CD1c-positive myeloid dendritic cell (primary cell): Measurements from ENCODE around the gene GALNT2.

Experiments used
- DNase-seq: peaks from one replicate; pipeline ENCODE4 v3.0.0-alpha.2; 2016; ENCODE audit errors: extremely low spot score

GALNT2 gene

GRCh38 chr1:230299191-230300006 is 232.4 kb downstream of the GALNT2 start:
- no peak for DNase-seq

DNA sequence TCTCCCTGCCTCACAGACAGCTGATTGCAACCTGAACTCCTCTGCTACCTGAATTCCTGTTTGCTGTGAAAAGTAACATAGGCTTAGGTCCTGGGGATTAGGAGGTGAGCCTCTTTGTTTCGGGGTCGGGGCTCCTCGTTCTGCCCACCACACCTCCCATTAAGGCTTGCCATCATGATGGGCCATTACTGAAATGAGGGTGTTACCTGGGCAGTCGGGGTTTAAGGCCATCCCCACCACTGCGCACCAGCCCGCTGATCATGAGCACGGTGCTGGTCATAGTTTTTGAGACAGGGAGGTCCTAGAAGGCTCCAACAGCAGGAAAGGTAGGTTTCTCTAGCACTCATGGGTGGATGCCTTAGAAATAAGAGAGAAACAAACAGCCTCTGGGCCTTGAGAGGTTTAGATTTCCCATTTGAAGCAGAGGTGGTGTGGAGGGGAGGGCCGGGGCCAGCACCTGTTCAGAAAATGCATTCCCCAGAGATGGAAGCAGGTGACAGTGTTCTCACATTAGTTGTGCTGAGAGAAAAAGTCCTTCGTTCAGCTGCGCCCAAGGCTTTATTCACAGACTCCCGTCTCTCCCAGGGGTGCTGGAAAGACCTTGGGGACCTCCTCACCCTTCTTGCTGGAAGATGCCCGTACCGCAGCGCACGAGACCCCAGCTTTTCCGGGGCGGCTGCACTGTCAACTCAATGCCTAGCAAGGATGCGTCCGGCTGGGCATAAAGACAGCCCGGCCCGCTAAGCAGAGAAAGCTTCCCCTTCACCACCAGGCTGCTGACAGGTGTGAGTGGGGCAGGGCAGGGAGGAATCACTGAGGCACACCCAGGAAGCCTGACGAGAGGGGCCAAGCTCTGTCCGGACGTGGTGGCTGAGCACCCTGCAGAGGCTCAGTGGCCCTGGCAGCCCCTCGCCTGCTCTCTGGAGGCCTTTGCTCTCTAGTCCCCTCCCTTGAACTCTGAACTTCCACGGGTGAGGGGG is 233.6 kb downstream of the GALNT2 start:
- DNase-seq: no peak

GRCh38 chr1:230301322-230301721 is 234.3 kb downstream of the GALNT2 start:
- no peak for DNase-seq

GRCh38 chr1:230301822-230302221 is 234.8 kb downstream of the GALNT2 start:
- DNase-seq: no peak

- DNase-seq: no peak
Measured at GRCh38 chr1:230303069-230303468, 236.0 kb downstream of the GALNT2 start.

- DNase-seq: peak; percentile 3
Measured at GRCh38 chr1:230303822-230304221, 236.8 kb downstream of the GALNT2 start.

DNA sequence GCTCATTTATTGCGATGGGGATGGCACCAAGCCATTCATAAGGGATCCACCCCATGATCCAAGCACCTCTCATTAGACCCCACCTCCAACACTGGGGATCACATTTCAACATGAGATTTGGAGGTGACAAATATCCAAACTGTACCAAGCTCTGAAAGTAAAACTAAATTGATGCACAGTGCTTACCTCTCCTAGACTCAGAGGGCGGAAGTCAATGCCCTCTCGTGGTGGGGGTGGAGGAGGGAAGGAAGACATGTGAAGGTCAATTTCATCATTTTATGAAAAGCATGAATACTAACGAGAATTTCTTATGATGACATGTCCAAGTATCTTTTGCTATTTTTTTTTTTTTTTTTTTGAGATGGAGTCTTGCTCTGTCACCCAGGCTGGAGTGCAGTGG is 239.1 kb downstream of the GALNT2 start:
- DNase-seq: peak; percentile 24

DNA sequence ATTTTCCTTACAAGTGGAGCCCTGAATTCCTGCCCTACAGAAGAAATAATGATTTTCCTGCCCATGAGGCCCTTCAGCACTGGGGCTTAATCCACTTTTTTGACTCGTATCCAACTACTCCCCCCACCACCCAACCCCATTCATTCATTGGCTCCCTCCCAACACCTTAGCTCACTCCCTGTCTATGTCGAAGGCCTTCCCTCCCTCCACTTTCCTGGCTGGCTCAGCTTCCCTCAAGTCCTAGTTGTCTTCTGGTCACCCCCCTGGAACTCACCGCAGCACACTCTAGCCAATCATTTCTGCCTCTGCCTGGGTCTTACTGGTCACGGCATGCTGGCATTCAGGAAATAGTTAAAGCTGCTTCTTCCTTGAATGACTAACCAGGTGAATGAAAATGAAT is 240.2 kb downstream of the GALNT2 start:
- DNase-seq: no peak

DNA sequence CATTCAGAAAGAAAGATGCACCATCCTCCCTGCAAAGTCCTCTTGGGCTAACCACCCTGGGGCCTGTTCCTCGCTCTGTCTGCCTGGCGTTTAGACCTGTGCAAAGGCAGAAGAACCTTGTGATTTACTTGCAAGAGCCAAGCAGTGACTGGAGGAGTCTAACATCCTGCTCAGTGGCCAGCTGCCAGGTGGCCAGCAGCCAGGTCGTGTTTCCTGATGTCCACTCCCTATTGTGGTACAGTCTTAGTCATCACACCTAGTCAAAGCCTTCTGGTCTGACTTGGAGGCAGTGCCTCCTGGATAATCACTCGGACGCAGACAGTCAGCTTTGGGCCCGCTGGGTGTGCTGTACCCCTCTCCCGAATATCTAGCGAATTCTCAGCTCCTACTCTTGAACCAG is 241.0 kb downstream of the GALNT2 start:
- DNase-seq: no peak

DNA sequence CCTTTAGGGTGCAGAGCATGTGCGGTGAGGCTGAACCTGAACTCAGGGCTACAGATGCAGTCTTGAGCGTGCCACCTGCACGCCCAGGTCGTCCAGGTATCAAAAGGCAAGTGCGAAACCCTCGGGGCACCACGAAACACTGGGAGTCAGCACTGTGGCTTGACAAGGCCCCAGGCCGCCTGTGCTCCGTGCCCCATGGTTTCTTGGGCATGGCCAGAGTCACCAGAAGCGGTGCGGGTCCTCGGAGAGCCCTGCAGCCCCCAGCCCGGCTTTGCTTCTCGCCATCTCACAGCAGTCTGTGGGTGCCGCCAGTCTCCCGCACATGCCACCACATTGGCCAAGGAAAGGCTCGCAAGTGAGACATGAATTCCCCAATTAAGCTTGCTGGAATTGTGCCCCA is 241.8 kb downstream of the GALNT2 start:
- DNase-seq: no peak

DNA sequence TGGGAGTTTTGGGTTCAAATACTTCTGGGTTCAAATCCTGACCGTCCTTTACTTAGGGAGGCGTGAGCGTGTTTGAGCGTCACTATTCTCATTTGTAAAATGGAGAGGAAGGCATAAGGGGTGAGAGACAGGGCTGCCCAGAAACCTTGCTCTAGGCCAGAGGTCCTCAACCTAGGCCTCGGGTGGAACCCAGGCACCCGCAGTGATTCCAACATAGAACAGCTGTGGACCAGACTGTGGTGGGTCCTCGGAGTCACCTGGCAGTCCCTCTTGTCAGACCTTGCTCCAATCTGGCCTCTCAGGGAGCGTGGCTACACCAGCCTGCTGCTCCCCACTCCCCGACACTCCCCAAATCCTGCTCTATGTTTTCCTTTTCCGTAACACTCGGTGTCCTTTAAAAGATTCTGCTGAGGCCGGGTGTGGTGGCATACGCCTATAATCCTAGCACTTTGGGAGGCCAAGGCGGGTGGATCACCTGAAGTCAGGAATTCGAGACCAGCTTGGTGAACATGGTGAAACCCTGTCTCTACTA is 242.7 kb downstream of the GALNT2 start:
- DNase-seq: no peak

DNA sequence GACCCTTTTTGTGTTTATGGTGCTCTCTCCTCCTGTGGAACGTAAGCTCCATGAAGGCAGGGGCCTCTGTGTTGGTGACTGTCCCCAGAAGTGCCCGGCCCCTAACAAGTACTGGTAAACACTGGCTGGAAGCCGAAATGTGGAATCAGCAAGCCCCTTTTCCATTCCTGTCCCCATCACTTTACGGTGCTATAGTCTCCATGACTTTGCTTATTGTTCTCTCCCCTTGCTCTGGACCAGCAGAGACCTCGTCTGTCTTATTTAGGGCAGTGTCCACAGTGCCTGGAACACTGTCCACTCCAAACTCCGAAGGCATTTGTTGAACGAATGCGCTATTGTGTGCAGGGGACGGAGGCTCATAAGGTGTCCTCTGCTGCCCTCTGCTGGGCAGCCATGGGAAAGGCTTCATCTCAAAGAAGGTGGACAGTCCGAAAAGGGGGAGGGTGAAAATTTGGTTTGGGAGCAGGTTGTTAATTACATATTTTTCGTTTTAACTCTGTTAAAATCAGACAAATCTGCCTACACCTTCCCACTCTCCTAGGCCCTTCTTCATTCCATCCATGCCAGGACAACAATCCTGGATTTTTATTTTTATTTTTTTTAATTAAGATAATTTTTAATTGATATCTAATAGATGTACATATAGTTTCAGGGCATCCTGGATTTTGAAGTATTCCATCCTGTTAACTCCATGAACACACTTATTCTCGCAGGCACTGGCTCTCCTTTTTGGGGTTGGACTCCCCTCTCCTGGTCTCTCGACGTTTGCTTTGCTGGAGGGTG is 243.5 kb downstream of the GALNT2 start:
- DNase-seq: peak; percentile 80

- no peak for DNase-seq
Measured at GRCh38 chr1:230312676-230313075, 245.6 kb downstream of the GALNT2 start.

DNA sequence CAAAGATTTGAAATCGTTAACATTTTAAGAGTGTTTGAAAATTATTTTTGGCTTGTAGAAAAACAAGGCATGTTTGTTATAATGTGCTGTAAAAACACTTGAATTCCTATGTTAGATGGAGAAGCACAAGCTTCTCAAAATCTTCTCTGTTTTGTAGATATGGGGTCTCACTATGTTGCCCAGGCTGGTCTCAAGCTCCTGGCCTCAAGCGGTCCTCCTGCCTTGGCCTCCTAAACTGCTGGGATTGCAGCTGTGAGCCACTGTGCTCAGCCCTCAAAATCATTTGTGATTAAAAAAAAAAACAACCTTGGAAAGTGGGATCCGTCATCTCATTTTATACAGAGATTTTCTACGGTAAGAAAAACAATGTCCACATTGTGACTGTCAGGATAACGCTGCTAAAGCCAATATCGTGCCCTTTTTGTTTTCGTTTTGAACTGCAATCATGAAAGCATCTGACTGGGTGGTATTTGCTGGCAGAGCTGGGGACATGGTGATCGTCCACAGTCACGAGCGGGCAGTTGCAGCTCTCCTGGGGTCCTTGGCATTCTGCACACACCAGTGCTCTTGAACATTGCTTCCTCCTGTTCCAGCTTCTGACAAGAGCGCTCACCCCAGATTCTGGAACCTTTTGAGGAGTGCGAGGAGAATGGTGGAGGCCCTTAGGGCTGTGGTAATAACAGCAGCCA is 246.6 kb downstream of the GALNT2 start:
- no peak for DNase-seq

GRCh38 chr1:230314142-230314470 is 247.1 kb downstream of the GALNT2 start:
- DNase-seq: no peak

DNA sequence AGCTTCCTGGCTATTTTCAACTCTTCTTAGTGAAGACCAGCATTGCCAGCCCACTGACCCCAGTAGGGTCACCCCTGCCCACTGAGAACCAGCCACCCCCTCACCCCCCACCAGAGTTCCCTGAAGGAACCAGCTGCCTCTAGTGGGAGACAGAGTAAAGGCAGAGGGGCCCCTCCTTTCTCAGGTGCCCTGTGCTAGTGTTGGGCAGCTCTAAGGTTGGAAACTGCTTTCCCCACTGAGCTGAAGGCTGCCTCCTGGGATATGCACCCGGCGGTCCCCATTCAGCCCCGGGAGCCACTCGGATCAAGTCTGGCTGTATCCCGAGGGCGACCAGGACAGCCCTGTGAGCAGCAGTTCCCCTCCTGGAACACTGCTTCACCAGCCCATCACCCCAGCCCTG is 248.1 kb downstream of the GALNT2 start:
- DNase-seq: no peak

DNA sequence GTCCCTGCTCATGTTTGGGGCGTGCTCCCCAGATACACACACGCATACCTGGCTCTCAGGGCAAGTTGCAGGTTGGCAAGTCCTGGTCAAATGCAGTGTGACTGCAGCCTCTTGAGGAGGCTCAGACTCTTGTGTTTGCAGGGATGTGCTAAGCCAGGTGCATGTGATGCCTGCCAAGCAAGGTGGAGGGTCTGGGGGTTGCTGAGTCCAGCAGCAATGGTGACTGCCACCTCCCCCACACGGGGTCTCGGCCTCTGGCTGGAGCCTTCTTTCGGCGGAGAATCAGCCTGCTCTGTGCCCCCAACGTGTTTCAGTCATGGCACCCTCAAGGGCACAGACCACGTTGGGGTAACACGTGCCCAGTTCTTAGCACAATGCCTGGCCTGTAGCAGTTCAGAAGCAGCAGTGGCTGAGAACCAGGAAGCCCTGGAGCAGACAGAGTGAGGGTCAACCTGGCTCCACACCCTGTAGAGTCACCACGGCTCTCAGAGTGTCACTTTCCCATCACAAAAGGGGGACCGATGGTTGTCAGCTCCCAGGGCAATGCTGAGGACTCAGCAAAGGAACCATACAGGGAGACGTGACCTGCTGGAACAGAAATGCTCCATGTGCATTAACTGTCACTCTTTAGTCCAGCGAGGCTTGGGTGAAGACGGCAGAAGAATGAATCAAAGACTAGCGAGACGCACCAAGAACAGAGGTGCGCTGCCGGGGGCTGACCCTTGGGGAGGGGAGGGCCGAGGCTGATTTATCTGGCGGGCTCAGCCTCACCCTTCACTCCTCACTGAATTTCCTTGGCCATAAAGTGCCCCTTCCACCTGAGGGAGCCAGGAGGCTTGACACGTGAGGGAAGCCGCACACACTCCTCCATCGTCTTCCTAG is 250.1 kb downstream of the GALNT2 start:
- DNase-seq: no peak

DNA sequence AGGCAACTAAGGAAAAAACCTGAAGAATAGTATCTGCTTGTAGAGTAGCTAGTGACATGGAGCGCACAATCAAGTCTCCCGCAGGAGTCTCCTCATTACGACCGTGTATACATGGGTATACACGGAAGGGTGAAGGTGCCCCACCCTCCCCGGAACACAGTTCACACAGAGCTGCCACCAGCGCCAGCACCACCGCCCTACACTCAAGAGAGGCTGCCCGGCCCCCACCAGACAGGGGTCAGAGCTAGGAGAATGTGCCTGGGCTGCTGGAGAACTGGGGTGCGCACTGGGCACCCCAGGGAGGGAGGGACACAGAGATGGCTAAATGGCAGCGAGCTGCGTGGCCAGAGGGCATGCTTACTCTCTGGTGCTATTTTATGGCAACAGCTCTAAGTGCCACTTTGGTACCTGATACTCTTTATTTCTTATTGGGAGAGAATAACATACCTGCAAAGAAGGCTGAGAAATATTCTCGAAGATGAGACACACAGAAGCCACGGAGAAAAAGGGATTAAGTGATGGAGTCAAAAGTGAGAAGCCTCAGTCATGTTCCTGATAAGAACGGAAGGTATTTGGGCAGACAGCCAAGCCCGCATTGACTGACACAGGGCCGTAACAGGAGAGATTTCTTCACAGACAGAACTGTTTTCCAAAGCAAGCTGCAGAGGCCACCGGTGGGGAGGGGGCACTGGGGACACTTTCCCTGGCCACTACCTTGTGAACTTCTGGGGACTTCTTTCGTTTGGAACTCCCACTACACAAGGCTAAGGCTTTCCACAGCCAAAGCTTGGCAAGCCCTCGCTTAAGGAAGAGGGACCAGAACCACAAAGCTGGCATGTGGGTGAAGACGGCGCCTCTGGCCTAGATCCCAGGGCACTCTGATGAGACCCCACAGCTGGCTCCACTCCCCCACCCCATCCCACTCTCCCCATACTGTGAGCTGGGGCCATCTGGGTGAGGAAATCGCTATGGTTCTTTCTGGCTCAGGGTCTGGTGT is 251.1 kb downstream of the GALNT2 start:
- no peak for DNase-seq
